HL-60/S4 treated with retinoic acid at 250 ng/mL for 4 days and 3 days (cell line): ENCODE results near the gene RENBP.
"Not testable (repeated sequence)": the region's sequence is repeated elsewhere in the genome, so short reads cannot be mapped to it uniquely, and the experiment has no call there.

Experiments used
- in situ Hi-C: fragments of 300-500 bp; cut with MboI; formaldehyde crosslinking; loops from 2 replicates; pipeline ENCODE4 v1.7.0; 2022; ENCODE audit warnings: low sequenced_read_pairs

RENBP gene

DNA sequence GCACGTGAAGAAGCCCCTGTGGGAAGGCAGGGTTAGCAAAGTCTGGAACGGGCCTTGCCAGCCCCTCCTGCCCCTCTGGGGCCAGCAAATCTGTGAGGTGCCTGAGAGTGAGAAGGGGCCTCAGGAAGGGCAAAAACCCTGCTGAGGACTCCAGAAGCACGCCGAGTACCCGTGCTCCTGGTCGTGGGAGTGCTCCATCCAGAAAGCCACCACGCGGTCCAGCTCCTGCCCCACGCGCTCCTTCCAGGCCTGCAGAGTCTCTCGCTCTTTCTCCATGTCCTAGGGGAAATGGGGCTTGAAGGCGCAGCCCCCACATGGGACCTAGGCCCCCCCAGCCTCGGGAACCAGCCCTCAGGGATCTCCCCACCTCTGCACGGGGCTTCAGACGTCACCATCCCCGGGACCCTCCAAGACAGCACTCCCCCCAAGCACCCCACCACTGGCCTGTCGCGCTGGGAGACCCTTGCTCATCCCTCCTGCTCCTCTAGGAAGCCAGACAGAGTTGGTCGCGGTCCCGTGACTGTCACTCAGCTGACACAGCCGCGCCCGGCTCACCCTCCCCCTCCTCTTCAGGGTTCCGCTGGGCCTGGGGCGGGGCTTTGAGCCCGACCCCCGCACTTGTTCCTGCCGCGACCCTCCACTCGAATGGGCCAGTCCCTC lies at the start of gene RENBP:
Gene RENBP (minus strand): TSS at position 504 of the 660 bp plus-strand sequence. CDS start 33 bp downstream, at position 471.
- in situ Hi-C loops: no loop called here

DNA sequence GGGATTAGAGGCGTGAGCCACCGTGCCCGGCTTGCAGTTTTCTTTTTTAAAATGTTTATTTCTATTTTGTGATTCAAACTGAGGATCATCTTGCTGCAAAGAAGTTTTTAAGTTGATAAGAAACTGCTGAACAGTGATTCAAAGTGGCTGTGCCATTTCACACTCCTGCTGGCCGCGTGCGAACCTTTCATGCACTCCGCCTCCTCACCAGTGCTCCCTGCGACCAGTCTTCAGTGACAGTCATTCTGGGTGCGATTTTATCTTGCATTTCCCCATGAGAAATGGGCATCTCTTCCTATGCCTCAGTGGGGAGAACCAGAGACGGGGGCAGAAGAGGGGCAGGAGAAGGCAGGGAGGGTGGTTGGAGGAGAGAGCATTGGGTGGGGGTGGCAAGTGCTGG lies 49.5 kb upstream of the RENBP start:
- in situ Hi-C loops: no loop called here

DNA sequence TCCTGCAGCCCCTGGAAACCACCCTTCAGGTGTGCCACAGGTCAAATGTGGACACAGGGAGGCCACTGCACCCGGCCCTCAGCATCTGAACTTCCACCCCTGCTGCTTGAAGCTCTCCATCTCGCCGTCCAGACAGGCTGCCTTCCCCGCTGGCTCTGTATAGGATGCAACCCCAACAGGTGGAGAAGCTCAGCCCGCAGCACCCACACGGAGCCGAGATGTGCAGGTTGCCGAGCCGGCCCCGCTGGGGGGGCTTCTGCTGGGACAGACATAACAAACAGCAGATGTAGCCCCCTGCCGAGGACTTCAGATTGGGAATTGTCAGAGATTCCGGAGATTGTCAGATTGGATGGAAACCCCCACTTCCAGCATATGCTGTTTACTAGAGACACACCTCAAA lies 48.6 kb upstream of the RENBP start:
- in situ Hi-C loops: no loop called here

DNA sequence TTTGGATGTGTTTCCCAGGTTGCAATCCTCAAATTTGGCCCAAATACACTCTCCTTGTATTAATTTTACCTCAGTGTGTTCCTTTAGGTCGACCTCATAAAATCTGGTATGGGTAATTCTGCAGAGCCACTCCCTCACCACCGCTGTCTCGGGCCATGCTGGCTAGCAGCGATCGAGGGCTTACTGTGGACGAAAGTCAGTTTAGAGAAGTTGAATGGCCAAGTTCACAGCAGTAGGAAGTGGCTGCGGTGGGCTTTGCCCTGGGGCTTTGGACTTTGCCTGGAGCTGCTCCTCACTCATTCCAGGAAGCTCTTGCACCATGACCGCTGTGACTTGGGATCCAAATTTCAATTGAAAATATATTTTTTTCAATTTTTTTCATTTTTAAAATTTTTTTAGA lies 47.7 kb upstream of the RENBP start:
- in situ Hi-C loops: no loop called here

DNA sequence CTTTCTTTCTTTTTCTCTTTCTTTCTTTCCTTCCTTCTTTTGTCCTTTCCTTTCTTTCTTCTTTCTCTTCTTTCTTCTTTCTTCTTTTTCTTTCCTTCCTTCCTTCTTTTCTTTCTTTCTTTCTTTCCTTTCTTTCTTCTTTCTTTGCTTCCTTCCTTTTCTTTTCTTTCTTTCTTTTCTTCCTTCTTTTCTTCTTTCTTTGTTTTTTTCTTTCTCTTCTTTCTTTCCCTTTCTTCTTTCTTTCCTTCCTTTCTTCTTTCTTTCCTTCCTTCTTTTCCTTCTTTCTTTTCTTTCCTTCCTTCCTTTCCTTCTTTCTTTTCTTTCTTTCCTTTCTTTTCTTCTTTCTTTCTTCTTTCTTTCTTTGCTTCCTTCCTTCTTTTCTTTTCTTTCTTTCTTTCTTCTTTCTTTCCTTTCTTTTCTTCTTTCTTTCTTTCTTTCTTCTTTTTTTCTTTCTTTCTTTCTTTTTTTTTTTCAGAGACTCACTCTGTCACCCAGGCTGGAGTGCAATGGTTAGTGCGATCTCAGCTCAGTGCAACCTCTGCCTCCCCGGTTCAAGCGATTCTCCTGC lies 46.7 kb upstream of the RENBP start:
- in situ Hi-C loops: no loop called here

DNA sequence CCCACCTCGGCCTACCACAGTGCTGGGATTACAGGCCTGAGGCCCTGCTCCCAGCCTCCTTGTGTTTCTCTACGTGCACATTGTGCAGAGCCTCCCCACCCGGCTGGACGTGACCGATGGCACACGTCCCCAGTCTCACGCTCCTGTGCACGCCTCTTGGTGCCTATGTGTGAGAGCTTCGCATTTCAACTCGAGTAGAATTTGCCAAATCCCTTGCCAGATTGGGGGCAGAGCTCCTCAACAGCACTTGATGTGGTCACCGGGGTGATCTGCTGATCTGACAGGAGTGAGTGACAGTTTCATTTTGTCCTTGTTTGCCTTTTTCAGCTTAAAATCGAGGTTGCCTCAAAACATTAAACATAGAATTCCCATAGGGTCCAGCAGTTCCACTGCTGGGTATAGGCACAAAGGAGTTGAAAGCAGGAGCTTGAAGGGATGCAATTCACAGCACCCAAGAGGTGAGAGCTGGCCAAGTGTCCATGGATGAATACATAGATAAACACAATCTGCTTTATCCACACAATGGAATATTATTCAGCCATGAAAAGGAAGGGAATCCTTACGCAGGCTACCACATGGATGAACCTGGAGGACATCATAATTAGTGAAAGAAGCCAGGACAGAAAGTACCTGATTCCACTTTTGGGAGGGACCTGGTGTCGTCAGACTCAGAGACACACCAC lies 45.7 kb upstream of the RENBP start:
- in situ Hi-C loops: no loop called here

DNA sequence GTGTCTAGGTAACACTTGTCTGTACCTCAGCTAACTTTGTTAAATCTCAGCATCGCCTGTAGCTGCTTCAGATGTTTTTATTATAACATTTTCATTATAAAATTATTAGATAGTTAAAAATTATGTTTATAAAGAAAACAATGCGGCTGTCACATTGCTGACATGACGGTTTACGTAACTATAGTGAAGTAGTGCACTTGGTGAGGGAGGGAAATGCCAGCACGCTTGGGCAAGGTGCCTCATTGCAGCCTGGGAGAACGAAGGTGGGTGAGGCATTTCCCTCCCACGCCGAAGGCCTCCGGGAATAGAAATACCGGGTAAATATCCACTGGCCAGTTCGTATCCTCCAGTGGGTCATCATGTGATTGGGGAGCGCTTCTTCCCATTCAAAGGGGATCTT lies 44.0 kb upstream of the RENBP start:
- in situ Hi-C loops: no loop called here

DNA sequence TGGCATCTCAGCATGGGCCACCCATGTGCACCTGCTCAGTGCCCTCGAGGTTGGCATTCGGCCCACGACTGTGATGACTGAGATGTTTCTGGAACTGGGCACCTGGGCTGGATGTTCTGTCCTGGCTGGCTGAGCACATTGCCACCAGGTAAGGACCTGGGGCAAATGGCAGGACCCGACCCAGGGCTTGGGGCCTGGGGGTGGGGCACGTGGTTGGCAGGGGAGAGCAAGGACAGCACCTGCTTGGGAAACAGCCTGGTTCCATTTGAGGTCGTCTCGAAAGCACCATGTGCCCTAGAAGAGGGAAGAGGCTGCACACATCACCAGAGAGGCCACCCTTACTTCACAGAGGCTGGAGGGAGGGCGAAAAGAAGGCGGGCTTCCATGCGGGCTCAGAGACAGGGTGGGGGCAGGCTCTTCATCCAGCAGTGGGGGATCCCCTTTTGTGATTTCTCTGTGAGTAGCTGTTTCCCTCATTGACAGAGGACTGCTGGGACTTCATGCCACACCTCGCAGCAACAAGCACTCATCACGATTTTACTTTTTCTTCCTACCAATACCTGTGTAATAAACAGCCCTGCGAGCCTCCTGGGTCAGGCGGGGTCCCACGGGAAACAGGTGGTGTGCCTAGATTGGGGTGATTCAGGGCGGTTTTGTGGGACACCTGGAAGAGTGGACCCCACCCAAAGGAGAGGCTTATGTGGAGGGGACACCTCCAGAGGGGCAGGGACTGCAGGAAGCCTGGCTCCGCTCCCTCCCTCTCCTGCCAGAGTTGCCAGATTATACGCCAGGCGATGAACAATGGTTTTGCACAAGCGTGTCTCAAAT lies 40.1 kb upstream of the RENBP start:
- in situ Hi-C loops: no loop called here

DNA sequence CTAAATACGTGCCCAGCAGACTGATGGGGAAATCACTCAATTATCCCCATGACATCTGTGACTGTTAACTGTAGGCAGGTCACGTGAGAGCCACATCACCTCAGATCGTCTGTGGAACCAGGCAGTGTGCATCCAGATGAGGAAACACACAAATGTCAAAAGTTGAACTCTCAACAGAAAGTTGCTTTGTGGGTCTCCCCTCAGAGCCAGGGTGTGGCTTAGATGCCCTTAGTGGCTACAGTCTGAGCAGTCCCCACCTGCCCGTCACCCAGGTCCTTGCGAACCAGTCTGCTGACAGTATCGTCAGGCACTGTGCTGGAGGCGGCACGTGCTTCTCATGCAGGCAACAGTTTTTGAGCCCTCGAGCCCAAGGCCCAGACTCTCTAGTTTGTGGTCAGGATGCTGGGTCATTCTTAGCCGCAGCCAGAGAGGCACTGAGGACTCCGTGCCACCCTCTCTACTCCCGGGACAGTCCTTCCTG lies 38.9 kb upstream of the RENBP start:
- in situ Hi-C loops: no loop called here

DNA sequence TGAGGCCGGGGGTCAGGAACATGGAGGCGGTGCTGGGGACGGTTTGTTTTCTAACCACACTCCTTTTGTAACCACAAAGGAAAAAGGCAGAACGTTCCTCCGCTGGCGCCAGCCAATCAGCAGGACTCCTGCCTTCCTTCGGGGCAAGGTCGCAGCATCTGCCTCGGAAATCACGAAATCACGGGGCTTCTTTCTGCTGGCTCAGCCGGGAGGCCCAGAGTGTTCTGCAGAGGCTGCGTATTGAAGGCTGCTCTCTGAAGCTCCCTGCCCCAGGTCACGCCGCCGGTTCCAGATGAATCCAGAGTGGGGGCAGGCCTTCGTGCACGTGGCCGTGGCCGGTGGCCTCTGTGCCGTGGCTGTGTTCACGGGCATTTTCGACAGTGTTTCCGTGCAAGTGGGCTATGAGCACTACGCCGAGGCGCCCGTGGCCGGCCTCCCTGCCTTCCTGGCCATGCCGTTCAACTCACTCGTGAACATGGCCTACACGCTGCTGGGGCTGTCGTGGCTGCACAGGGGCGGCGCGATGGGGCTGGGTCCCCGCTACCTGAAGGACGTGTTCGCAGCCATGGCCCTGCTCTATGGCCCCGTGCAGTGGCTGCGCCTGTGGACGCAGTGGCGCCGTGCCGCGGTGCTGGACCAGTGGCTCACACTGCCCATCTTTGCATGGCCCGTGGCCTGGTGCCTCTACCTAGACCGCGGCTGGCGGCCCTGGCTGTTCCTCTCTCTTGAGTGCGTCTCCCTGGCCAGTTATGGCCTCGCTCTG lies 37.5 kb upstream of the RENBP start:
- in situ Hi-C loops: no loop called here

DNA sequence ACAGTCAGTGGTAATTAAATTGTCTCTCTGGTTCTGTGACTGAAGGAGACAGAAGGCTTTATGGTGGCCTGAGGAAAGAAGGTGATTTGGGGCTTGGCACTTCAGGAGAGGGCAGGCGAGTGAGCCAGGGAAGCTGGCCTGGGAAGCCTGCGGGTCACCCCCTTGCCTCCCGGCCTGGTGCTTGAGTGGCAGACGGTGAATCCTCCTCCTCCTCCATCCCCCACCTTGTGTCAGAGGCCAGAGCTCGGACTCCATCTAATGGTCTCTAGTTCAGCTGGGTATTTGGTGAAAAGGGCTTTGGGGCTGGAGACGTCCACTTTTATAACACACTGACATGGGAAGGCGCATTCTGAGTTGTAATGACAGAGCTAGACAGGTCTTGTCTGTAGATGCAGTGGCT lies 36.8 kb upstream of the RENBP start:
- in situ Hi-C loops: no loop called here

DNA sequence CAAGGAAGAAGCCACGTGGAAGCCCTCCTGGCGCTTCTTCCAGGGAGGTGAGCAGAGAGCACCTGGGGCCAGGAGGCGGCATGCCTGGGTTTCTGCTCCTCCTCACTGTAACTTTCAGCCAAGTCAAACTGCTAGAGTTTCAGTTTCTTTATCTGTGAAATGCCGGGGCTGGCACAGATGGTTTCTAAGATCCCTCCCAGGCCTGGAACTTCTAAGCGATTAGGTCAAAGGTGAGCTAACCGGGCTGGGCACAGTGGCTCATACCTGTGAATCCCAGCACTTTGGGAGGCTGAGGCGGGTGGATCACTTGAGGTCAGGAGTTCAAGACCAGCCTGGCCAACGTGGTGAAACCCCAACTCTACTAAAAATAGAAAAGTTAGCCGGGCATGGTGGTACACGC lies 36.0 kb upstream of the RENBP start:
- in situ Hi-C loops: not testable (repeated sequence)

DNA sequence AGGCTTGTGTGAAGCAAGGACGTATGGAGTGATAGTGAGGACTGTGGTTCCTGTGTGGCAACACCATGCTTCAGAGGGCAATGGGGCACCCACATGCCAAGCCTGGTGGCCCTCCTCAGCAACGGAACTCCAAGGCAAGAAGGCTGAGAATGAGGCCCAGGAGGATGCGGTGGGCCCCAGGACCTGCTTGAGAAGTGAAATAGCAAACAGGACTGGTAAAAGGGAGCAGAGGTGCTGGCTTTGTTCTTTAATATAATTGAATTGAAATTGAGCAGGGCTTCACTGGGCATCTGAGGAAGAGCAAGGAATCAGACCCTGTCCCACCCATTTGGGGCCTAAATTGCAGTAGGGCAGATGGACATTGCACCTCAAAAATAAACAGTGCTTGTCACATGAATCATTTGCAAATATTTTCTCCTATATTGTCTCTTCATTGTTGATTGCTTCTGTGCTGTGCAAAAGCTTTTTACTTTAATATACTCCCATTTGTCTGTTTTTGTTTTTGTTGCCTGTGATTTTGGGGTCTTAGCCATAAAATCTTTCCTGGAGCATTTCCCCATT lies 30.4 kb upstream of the RENBP start:
- in situ Hi-C loops: no loop called here

DNA sequence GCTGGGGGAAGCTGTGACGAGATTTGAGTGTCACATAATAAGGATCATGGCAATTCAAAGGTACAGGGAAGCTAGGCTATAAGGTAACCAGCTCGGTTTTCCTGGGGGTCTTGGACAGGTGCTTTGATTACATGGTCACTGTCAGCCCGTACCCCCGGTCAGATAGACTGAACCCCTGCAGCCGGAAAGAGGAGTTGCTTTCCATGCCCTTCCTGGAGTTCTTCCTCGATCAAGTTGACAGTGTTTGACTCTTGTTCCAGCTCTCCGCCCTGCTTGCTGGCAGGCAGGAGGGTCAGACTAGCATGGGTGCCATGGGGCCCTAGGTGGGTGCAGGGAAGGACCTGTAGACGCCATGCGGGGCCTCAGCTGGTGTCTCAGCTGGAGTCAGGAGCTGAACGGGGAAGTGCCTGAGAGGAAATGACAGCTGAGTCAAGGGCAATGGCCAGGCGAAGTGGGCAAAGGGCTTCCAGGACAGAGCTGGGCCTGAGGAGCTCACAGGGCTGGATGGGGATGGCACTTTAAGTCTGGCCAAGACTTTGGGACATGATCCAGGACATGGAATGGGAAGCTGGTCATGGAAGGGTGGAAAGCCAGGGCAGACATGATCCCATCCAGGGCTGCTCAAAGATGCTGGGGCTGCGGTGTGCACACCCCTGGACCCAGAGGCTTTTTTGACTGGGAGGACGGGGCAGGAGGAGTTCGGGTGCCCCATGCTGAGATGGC lies 29.7 kb upstream of the RENBP start:
- in situ Hi-C loops: no loop called here

DNA sequence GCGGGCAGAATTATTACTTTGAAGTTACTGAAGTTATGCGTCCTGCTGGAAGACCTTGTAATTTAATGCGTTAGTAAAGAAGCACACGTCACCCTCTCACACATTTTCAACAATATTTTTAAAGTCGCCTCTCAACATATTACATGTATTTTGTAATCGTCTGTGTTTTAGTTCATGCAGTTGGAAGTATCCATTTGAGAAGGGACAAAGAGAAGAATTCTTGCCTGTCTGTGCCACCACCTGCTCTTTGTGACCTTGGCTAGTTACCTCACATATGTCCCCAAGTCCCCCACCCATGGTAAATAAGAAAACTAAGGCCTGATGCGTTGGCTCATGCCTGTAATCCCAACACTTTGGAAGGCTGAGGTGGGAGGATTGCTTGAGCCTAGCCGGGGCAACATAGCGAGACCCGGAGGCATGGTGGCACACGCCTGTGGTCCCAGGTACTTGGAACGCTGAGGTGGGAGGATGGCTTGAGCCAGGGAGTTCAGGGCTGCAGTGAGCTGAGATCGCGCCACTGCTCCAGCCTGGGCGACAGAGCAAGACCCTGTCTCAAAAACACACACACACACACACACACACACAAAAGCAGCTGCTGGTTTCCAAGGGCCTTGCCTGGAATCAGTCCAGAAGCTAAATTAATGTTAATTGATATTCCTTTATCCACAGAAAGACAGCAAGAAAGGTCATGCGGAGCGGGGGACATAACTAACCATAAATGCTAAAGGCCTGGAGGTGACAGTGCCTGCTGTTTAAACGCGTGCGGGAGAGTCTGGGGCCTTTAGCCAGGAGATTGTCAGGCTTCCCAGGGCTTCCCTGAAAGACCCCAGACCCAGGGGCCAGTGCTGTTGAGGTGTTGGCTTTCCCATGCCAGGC lies 28.9 kb upstream of the RENBP start:
- in situ Hi-C loops: no loop called here

DNA sequence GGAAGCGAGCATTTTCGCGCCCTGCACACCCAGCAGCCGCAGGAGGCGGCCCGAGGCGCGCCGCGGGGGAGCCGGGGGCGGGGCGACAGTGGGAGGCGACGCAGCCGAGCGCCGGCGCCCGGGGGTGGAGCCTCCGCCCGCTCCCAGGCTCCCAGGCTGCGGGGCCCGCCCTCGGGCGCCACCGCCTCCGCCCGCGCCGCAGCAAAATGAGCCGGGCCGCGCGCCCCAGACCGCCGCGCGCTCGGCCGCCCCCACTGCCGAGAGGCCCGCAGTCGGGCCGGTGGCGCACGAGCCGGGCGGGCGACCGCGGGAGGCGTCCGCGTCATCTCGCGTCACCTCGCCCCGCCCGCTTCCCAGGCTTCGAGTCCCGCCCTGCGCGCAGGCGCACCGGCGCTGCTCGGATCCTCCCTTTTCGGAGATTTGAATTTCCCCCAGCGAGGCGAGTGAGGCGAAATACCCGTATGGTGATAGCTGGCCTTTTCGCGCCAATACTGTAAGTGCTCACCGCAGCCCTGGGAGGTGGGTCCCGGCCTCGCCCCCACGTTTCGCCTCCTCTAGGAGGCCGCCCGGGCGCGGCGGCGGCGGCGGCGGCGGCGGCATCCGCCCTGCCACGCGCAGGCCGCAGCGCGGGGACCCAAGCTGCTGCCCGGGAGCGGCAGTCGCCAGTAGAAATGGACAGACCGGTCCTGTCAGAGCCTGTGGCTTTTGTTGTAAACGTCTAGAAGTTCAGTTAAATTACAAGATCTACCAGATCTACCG lies 28.1 kb upstream of the RENBP start, which contains the start of gene TMEM187:
Gene TMEM187 (plus strand): TSS at position 387 of the 759 bp plus-strand sequence. CDS start 9,309 bp downstream, outside the sequence.
- in situ Hi-C loops: no loop called here

DNA sequence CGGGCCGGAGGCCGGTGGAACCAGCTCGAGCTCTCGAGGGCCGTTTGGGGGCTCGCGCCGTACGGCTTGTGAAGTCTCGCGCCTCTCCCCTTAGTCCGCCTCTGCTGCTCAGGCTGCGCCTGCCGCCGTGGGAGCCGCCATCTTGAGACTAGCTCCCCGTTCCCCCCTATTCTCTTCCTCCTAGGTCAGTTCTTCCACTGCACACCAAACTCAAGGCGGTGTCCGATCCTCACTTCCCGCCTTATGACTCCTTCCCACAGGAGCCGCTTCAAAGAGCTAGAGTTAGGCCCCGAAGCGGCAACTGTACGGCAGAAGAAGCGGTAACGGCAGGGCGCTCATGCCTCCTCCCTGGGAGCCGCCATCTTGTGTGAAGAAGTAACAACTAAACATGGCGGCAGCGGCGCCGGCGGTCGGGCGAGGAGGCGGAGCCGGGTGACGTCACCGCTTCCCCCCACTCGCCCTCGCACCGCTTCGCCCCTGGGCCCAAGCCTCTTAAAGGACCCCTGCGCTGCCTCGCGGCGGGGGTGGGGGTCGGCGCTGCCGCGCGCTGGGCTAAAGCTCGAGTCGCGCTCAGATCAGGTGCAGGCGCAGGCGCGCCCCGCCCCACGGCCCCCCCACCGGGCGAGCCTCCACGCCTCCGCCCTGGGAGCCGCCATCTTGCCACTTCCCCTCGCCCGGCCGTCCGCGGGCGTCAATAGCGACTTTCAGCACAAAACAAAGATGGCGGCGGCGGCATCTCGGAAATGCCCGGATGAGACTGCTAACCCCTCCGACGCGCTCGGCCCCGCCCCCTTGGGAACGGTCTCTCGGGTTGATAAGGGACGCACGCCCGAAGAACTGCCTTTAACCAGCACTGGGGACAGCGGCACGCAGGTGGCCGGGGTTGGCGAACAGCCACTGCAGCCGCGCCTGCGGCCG lies 27.3 kb upstream of the RENBP start, which contains the start of gene HCFC1:
Gene HCFC1 (minus strand): TSS at position 369 of the 918 bp plus-strand sequence. CDS start 978 bp downstream, outside the sequence.
- in situ Hi-C loops: no loop called here
